Activated CD4-positive, alpha-beta T cell treated with anti-CD3 and anti-CD28 coated beads, Interleukin-2, amount 50 U/mL, for 16 hours (primary cell): Measurements from ENCODE around the gene STARD7.
"Not testable (repeated sequence)": the region's sequence is repeated elsewhere in the genome, so short reads cannot be mapped to it uniquely, and the experiment has no call there.

Source experiments
- DNase-seq: peaks from one replicate; pipeline ENCODE4 v3.0.0-alpha.2; 2020

STARD7 gene

GRCh38 chr2:96146153-96146880 is 62.3 kb downstream of the STARD7 start:
- DNase-seq, result peak; percentile 83

- DNase-seq, result no peak
These were observed 62.8 kb downstream of the STARD7 start for GRCh38 chr2:96145848-96146152.

GRCh38 chr2:96145036-96145847 is 63.4 kb downstream of the STARD7 start, which contains the start of gene DUSP2:
Gene DUSP2 (minus strand): TSS chr2:96145440. CDS start chr2:96145354, 86 bp downstream.
- peak; percentile 94 for DNase-seq

- no peak for DNase-seq
These were observed 64.1 kb downstream of the STARD7 start for GRCh38 chr2:96144481-96145035.

- no peak for DNase-seq
These were observed 64.7 kb downstream of the STARD7 start for GRCh38 chr2:96143848-96144480.

- DNase-seq, result no peak
These were observed 65.3 kb downstream of the STARD7 start for GRCh38 chr2:96143231-96143847.

- peak; percentile 64 for DNase-seq
These were observed 66.2 kb downstream of the STARD7 start for GRCh38 chr2:96142217-96143113.

- not testable (repeated sequence) for DNase-seq
These were observed 67.0 kb downstream of the STARD7 start for GRCh38 chr2:96141624-96141967.

GRCh38 chr2:96140941-96141623 is 67.5 kb downstream of the STARD7 start:
- DNase-seq, result no peak

GRCh38 chr2:96139181-96139758 is 69.4 kb downstream of the STARD7 start:
- no peak for DNase-seq

- no peak for DNase-seq
These were observed 70.2 kb downstream of the STARD7 start, which contains the start of gene ASTL for GRCh38 chr2:96138179-96139145. Gene ASTL (minus strand): TSS chr2:96138502. CDS start chr2:96138436, 66 bp downstream.

- no peak for DNase-seq
These were observed 71.1 kb downstream of the STARD7 start for GRCh38 chr2:96137321-96138178.

GRCh38 chr2:96136129-96136720 is 72.4 kb downstream of the STARD7 start:
- no peak for DNase-seq

GRCh38 chr2:96135621-96136020 is 73.0 kb downstream of the STARD7 start:
- no peak for DNase-seq

GRCh38 chr2:96135171-96135570 is 73.5 kb downstream of the STARD7 start:
- DNase-seq, result no peak
